ENCODE results near the gene AP1M1.

Gene AP1M1

GRCh38 chr19:16204005-16204294, 6.2 kb downstream of the AP1M1 start (continued):
- TF ChIP-seq, protein P1, sequence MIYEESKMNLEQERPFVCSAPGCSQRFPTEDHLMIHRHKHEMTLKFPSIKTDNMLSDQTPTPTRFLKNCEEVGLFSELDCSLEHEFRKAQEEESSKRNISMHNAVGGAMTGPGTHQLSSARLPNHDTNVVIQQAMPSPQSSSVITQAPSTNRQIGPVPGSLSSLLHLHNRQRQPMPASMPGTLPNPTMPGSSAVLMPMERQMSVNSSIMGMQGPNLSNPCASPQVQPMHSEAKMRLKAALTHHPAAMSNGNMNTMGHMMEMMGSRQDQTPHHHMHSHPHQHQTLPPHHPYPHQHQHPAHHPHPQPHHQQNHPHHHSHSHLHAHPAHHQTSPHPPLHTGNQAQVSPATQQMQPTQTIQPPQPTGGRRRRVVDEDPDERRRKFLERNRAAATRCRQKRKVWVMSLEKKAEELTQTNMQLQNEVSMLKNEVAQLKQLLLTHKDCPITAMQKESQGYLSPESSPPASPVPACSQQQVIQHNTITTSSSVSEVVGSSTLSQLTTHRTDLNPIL (CRISPR knock-in tag; IDR thresholded peaks at IDR 0.05; ENCODE audit: low read depth), result no peak
- TF ChIP-seq CSDC2 (CRISPR knock-in tag; IDR thresholded peaks at IDR 0.05) (no peak), SNAI2 (CRISPR knock-in tag; IDR thresholded peaks at IDR 0.05) (no peak), BACH2 (CRISPR knock-in tag; IDR thresholded peaks at IDR 0.05; ENCODE audit: borderline replicate concordance) (no peak), ARNTL (CRISPR knock-in tag; IDR thresholded peaks at IDR 0.05; ENCODE audit: borderline replicate concordance, low read depth) (no peak)

- no peak for TF ChIP-seq OSR1 (CRISPR knock-in tag; IDR thresholded peaks at IDR 0.05)
- no peak for TF ChIP-seq ZNF565 (CRISPR knock-in tag; conservative IDR thresholded peaks at IDR 0.05; ENCODE audit: low read depth)
- TF ChIP-seq PATZ1 (CRISPR knock-in tag; IDR thresholded peaks at IDR 0.05; ENCODE audit: borderline replicate concordance), result no peak
- TF ChIP-seq ZFP30 (CRISPR knock-in tag; IDR thresholded peaks at IDR 0.05), result no peak
- no peak for TF ChIP-seq ZC3H10 (CRISPR knock-in tag; IDR thresholded peaks at IDR 0.05)
- ATAC-seq, result no peak; the same call in 2 of the 3 replicates
Observed at GRCh38 chr19:16205205-16206045, 7.7 kb downstream of the AP1M1 start.

GRCh38 chr19:16206046-16206605, 8.4 kb downstream of the AP1M1 start:
- ATAC-seq, result no peak
- TF ChIP-seq, protein P2, sequence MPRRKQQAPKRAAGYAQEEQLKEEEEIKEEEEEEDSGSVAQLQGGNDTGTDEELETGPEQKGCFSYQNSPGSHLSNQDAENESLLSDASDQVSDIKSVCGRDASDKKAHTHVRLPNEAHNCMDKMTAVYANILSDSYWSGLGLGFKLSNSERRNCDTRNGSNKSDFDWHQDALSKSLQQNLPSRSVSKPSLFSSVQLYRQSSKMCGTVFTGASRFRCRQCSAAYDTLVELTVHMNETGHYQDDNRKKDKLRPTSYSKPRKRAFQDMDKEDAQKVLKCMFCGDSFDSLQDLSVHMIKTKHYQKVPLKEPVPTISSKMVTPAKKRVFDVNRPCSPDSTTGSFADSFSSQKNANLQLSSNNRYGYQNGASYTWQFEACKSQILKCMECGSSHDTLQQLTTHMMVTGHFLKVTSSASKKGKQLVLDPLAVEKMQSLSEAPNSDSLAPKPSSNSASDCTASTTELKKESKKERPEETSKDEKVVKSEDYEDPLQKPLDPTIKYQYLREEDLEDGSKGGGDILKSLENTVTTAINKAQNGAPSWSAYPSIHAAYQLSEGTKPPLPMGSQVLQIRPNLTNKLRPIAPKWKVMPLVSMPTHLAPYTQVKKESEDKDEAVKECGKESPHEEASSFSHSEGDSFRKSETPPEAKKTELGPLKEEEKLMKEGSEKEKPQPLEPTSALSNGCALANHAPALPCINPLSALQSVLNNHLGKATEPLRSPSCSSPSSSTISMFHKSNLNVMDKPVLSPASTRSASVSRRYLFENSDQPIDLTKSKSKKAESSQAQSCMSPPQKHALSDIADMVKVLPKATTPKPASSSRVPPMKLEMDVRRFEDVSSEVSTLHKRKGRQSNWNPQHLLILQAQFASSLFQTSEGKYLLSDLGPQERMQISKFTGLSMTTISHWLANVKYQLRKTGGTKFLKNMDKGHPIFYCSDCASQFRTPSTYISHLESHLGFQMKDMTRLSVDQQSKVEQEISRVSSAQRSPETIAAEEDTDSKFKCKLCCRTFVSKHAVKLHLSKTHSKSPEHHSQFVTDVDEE (CRISPR knock-in tag; IDR thresholded peaks at IDR 0.05), result no peak
- TF ChIP-seq ISL1 (CRISPR knock-in tag; IDR thresholded peaks at IDR 0.05), result no peak

GRCh38 chr19:16206637-16207036, 8.9 kb downstream of the AP1M1 start:
- TF ChIP-seq GLIS3 (CRISPR knock-in tag; IDR thresholded peaks at IDR 0.05) (no peak), ZC3H10 (CRISPR knock-in tag; IDR thresholded peaks at IDR 0.05) (no peak), ARNTL (CRISPR knock-in tag; IDR thresholded peaks at IDR 0.05; ENCODE audit: borderline replicate concordance, low read depth) (no peak), CSDC2 (CRISPR knock-in tag; IDR thresholded peaks at IDR 0.05) (no peak), TCF4 (CRISPR knock-in tag; IDR thresholded peaks at IDR 0.05; ENCODE audit: borderline replicate concordance) (no peak), BACH2 (CRISPR knock-in tag; IDR thresholded peaks at IDR 0.05; ENCODE audit: borderline replicate concordance) (no peak), ZFP30 (CRISPR knock-in tag; IDR thresholded peaks at IDR 0.05) (no peak), ISL1 (CRISPR knock-in tag; IDR thresholded peaks at IDR 0.05) (no peak), TOX (CRISPR knock-in tag; IDR thresholded peaks at IDR 0.05; ENCODE audit: borderline replicate concordance) (no peak), ZNF8 (CRISPR knock-in tag; IDR thresholded peaks at IDR 0.05) (no peak), RARB (CRISPR knock-in tag; IDR thresholded peaks at IDR 0.05) (no peak)
- TF ChIP-seq, protein P1 (CRISPR knock-in tag; IDR thresholded peaks at IDR 0.05; ENCODE audit: low read depth), result no peak
- TF ChIP-seq, protein P2 (CRISPR knock-in tag; IDR thresholded peaks at IDR 0.05), result no peak
- TF ChIP-seq, protein P3, sequence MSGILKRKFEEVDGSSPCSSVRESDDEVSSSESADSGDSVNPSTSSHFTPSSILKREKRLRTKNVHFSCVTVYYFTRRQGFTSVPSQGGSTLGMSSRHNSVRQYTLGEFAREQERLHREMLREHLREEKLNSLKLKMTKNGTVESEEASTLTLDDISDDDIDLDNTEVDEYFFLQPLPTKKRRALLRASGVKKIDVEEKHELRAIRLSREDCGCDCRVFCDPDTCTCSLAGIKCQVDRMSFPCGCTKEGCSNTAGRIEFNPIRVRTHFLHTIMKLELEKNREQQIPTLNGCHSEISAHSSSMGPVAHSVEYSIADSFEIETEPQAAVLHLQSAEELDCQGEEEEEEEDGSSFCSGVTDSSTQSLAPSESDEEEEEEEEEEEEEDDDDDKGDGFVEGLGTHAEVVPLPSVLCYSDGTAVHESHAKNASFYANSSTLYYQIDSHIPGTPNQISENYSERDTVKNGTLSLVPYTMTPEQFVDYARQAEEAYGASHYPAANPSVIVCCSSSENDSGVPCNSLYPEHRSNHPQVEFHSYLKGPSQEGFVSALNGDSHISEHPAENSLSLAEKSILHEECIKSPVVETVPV (CRISPR knock-in tag; IDR thresholded peaks at IDR 0.05), result no peak
- ATAC-seq, result no peak; the same call in 2 of the 3 replicates
